Measurements from ENCODE around the gene KRT39. TPM values are rescaled to one million over a fixed set of nuclear protein-coding genes. Genes with fewer than 3 reads are reported as not detected.

KRT39 gene
- total and polyA plus RNA-seq, 2 donors (not counting 3 experiments of a cell fraction or from before 2014, with no cell fraction given), result not detected

DNA sequence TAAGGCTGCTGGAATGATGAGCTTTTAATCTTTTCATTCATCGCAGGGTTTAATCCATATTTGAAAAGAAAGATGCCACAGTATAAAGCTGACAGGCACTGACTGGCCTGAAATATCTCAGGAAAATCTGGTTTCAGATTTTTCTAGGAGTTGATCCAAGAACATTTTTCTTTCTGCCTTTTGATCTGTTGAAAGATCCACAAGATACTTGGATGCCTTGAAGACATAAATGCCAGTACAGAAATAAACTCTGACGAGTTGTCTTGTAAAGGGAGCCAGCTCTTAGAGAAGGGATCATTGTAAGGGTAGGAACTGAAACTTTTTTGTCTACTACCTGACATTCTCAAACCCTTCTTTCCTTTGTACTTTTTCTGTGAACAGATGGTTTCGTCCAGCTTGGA, 56.3 kb downstream of the KRT39 start:
- no peak overlapping the region for H2AFZ ChIP-seq (ENCODE audit: low read depth, low read length)
- no peaks in the 10 kb centered on the region for H3K9me1 ChIP-seq (replicated peaks; ENCODE audit: control insufficient read depth, extremely low read depth, insufficient read depth, low read length)
- H3K9me3 ChIP-seq (replicated peaks; ENCODE audit: control insufficient read depth, insufficient read depth, low read length), result no peaks in the 10 kb centered on the region
- H3K4me3 ChIP-seq (replicated peaks in 1 of 3; ENCODE audit: insufficient read depth in 1 of 3, low read depth in 1 of 3, low read length in 3 of 3), result no peak overlapping the region
- DNase-seq (ENCODE audit: low read depth, low spot score) (no peak), FAIRE-seq (no peak)
- H3K27ac ChIP-seq (ENCODE audit: insufficient read depth, low read depth, low read length), result no peak overlapping the region
- no TSS peak for BruUV-seq (replicated peaks)
- ChIA-PET CTCF (interaction anchor here (0.7 to 4.0 kb wide), 11 partner anchors 14 to 755 kb away, joined by 3 to 50 read pairs (median 4); no protein-coding TSS in a partner anchor), POLR2A (no interaction called here)
- intact Hi-C loops (cut with micrococcal nuclease) (no loop called here), dilution Hi-C loops (cut with MboI; ENCODE audit: extremely low pct_ligation_motif_present, low sequenced_read_pairs) (no loop called here)
- H3K27me3 ChIP-seq (ENCODE audit: control insufficient read depth in 2 of 2, insufficient read depth in 2 of 2, low read length in 2 of 2), result peaks cover 0 to 3% of the 10 kb centered on the region in 2 experiments
- no peaks in the 10 kb centered on the region for H3K79me2 ChIP-seq (ENCODE audit: control insufficient read depth, insufficient read depth, low read length)
- no peak overlapping the region for H3K9ac ChIP-seq (replicated peaks; ENCODE audit: extremely low read depth, insufficient read depth, low read length)
- peaks cover 13% of the 10 kb centered on the region for H3K4me1 ChIP-seq (ENCODE audit: control insufficient read depth, extremely low read depth, insufficient read depth, low read length)
- no peak for TF ChIP-seq MYC (IDR thresholded peaks at IDR 0.05; ENCODE audit: low read depth, low read length)
- no peak for TF ChIP-seq EZH2 (IDR thresholded peaks at IDR 0.05; ENCODE audit: borderline replicate concordance, low read depth, low read length, severe bottlenecking)
- no peak for TF ChIP-seq POLR2AphosphoS5 (IDR thresholded peaks at IDR 0.05; ENCODE audit: insufficient read depth, low read depth, low read length)
- no peaks in the 10 kb centered on the region for H4K20me1 ChIP-seq (replicated peaks; ENCODE audit: control insufficient read depth, extremely low read depth, insufficient read depth, low read length)
- no peaks in the 10 kb centered on the region for H3K36me3 ChIP-seq (ENCODE audit: control insufficient read depth in 2 of 2, extremely low read depth in 1 of 2, insufficient read depth in 2 of 2, low read length in 2 of 2)
- H3K4me2 ChIP-seq (ENCODE audit: insufficient read depth, low read length), result no peak overlapping the region

DNA sequence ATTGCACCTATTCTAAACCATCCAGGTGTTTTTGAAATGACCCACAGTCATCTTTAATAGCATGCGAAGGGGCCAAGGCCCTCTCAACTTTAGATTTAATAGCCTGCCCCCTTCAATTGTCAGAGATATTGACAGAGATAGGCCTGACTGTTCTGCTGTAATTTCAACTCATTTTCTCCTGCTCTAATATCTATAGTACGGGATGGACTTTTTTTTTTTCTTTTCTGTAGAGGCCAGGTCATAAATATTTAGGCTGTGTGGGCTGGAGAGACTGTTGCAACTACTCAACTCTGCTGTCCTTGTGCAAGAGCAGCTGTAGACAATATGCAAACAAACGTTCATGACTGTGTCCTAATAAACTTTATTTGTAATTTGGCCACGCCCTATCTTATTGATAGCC, 57.0 kb downstream of the KRT39 start:
- peaks cover 13% of the 10 kb centered on the region for H3K4me1 ChIP-seq (ENCODE audit: control insufficient read depth, extremely low read depth, insufficient read depth, low read length)
- dilution Hi-C loops (cut with MboI; ENCODE audit: extremely low pct_ligation_motif_present, low sequenced_read_pairs), result no loop called here
- H3K79me2 ChIP-seq (ENCODE audit: control insufficient read depth, insufficient read depth, low read length), result no peaks in the 10 kb centered on the region
- H3K9ac ChIP-seq (replicated peaks; ENCODE audit: extremely low read depth, insufficient read depth, low read length), result no peak overlapping the region
- ChIA-PET CTCF (interaction anchor here (0.6 to 4.0 kb wide), 22 partner anchors 22 to 756 kb away, joined by 3 to 50 read pairs (median 3); partner anchors contain the start of gene KRT36), POLR2A (no interaction called here)
- peaks cover 0 to 3% of the 10 kb centered on the region in 2 experiments for H3K27me3 ChIP-seq (ENCODE audit: control insufficient read depth in 2 of 2, insufficient read depth in 2 of 2, low read length in 2 of 2)
- no peaks in the 10 kb centered on the region for H3K9me3 ChIP-seq (replicated peaks; ENCODE audit: control insufficient read depth, insufficient read depth, low read length)
- FAIRE-seq, result no peak
- no peaks in the 10 kb centered on the region for H4K20me1 ChIP-seq (replicated peaks; ENCODE audit: control insufficient read depth, extremely low read depth, insufficient read depth, low read length)
- TF ChIP-seq GATA2 (IDR thresholded peaks at IDR 0.05; ENCODE audit: insufficient read depth, insufficient read length, low read depth, low read length), result no peak
- TF ChIP-seq FOS (IDR thresholded peaks at IDR 0.05; ENCODE audit: borderline replicate concordance, insufficient read depth, low read length), result no peak
- TF ChIP-seq EZH2 (IDR thresholded peaks at IDR 0.05; ENCODE audit: borderline replicate concordance, low read depth, low read length, severe bottlenecking), result no peak
- TF ChIP-seq, protein P1, sequence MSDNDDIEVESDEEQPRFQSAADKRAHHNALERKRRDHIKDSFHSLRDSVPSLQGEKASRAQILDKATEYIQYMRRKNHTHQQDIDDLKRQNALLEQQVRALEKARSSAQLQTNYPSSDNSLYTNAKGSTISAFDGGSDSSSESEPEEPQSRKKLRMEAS (IDR thresholded peaks at IDR 0.05; ENCODE audit: insufficient read depth, insufficient read length), result no peak
- TF ChIP-seq POLR2AphosphoS5 (IDR thresholded peaks at IDR 0.05; ENCODE audit: insufficient read depth, low read depth, low read length), result no peak
- no peak for TF ChIP-seq POLR2A (IDR thresholded peaks at IDR 0.05; ENCODE audit: low read depth, low read length)
- TF ChIP-seq JUN (IDR thresholded peaks at IDR 0.05; ENCODE audit: borderline replicate concordance, insufficient read depth, insufficient read length, low read depth), result no peak
- TF ChIP-seq, protein P2, sequence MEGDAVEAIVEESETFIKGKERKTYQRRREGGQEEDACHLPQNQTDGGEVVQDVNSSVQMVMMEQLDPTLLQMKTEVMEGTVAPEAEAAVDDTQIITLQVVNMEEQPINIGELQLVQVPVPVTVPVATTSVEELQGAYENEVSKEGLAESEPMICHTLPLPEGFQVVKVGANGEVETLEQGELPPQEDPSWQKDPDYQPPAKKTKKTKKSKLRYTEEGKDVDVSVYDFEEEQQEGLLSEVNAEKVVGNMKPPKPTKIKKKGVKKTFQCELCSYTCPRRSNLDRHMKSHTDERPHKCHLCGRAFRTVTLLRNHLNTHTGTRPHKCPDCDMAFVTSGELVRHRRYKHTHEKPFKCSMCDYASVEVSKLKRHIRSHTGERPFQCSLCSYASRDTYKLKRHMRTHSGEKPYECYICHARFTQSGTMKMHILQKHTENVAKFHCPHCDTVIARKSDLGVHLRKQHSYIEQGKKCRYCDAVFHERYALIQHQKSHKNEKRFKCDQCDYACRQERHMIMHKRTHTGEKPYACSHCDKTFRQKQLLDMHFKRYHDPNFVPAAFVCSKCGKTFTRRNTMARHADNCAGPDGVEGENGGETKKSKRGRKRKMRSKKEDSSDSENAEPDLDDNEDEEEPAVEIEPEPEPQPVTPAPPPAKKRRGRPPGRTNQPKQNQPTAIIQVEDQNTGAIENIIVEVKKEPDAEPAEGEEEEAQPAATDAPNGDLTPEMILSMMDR (IDR thresholded peaks at IDR 0.05; ENCODE audit: extremely low read depth in 1 of 2, insufficient read depth in 1 of 2, low read depth in 1 of 2, low read length in 2 of 2), result no peak
- TF ChIP-seq MYC (IDR thresholded peaks at IDR 0.05; ENCODE audit: low read depth, low read length), result no peak
- no TSS peak for BruUV-seq (replicated peaks)
- no peak overlapping the region for H3K4me2 ChIP-seq (ENCODE audit: insufficient read depth, low read length)
- H3K9me1 ChIP-seq (replicated peaks; ENCODE audit: control insufficient read depth, extremely low read depth, insufficient read depth, low read length), result no peaks in the 10 kb centered on the region
- no peaks in the 10 kb centered on the region for H3K36me3 ChIP-seq (ENCODE audit: control insufficient read depth in 2 of 2, extremely low read depth in 1 of 2, insufficient read depth in 2 of 2, low read length in 2 of 2)
- no peak overlapping the region for H2AFZ ChIP-seq (ENCODE audit: low read depth, low read length)
- no peak overlapping the region for H3K4me3 ChIP-seq (replicated peaks in 1 of 3; ENCODE audit: insufficient read depth in 1 of 3, low read depth in 1 of 3, low read length in 3 of 3)
- intact Hi-C loops (cut with micrococcal nuclease), result loop anchor here (1.0 kb wide), 8 partner anchors 52 to 757 kb away; no protein-coding TSS in a partner anchor
- H3K27ac ChIP-seq (ENCODE audit: insufficient read depth, low read depth, low read length), result no peak overlapping the region
- no peak for DNase-seq (ENCODE audit: low read depth, low spot score)

Data from endothelial cell of umbilical vein (primary cell).